HG02938 (cell line): ENCODE data around the gene TSSK2.

Experiments used
- ATAC-seq: cut with Tn5 transposase; IDR thresholded peaks from one replicate; pipeline ENCODE4 v1.9.1; 2021; ENCODE audit warnings: mild to moderate bottlenecking, moderate library complexity; ENCODE audit not compliant: unreplicated experiment

TSSK2 gene

DNA sequence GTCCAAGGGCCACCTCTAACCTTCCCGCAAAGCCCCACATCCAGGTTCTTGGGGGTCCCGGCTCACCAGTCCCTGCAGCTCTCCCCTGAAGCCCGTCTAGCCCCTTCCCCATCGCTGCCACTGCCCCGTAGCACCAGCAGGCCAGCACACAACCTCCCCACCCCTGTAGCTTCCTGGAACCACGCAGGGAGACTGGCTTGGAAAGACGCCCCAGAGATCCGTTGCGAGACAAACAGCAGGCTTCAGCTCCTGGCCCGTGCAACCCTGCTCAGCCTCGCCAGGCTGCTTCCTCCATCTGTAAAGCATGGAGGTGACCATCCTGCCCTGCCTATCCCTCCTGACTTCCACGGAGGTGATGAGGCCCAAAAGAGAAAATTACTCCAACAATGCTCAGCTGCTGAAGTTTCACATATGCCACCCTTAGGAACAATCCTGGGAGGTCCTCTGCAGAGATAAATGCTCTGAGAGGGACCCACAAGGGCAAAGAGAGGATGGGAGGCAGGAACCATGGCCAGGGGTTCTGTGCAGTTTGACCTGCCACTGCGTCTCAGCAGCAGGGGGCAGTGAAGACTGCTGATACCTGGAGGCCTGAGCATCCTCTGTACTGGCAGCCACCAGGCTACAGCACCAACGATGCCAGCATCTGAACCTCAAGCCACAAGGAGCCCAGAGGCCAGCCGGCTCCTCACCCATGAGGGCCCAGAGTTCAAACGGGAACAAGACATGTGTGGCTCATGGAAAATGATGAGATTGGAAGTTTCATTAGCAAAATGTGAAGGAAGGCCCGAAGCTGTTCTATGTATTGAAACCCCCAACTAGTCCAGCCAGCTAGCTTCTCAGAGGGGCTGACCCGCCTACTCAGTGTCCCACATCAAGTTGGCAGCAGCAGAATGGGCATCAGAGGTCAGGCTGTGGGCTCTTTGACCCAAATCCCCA, 25.0 kb upstream of the TSSK2 start:
- no peak for ATAC-seq

- no peak for ATAC-seq
Measured at GRCh38 chr22:19106886-19107729, 24.0 kb upstream of the TSSK2 start.

DNA sequence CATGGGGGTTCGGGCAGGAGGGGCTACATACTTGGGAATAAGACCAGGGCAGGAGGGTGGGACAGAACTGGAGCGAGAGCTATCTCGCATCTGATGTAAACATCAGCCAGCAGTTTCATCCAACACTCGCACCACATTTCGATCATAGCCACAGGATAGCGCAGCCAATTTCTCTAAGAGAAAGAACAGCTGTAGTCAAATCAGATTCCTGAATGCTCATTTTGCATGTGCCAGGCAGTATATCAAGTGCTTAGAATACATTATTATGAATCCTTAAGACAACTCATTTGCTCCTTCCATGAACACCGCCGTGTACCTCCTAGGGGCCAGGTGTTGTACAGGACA, 23.4 kb upstream of the TSSK2 start:
- no peak for ATAC-seq

DNA sequence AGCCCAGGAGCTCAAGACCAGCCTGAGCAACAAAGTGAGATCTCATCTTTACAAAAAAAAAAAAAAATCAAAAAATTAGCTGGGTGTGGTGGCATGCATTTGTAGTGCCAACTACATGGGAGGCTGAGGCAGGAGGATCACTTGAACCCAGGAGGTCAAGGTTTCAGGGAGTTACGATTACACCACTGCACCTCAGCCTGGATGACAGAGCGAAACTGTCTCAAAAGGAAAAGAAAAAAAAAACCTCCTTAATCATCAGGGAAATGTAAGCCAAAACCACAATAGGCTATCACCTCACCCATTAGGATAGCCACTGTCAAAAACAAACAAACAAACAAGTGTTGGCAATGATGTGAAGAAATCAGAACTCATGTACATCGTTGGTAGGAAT, 22.3 kb upstream of the TSSK2 start:
- no peak for ATAC-seq

DNA sequence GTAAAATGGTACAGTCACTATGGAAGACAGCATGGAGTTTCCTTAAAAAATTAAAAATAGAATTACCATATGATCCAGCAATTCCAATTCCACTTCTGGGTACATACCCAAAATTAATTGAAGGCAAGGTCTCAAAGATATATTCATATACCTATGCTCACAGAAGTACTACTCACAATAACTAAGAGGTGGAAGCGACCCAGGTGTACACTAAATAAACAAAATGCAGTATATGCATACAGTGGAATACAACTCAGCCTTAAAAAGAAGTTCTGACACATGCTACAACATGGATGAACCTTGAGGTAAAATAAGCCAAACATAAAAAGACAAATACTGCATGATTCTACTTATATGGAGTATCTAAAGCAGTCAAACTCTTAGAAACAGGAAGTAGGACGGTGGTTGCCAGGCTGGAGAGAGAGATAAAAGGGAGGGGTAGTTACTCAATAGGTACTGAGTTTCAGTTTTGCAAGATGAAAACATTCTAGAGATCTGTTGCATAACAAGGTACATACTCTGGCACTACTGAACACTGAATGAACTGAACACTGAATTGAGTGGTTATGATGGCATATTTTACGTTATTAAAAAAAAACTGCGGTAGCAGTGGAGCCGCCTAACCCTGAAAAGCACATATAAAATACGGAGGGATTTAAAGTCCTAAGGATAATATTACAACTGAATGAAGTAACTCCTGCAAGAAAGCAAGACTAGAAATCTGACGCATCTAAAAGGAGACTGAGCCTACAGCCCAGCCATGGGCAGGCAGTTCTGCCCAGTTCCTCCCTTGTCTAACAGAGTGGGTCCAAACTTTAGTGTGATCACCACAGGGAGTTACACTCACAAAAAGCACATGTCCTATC, 21.7 kb upstream of the TSSK2 start:
- peak; percentile 94 for ATAC-seq

- ATAC-seq = no peak
Measured at GRCh38 chr22:19110064-19110458, 21.0 kb upstream of the TSSK2 start.

- no peak for ATAC-seq
Measured at GRCh38 chr22:19110646-19111045, 20.5 kb upstream of the TSSK2 start.

GRCh38 chr22:19111140-19111539, 20.0 kb upstream of the TSSK2 start:
- no peak for ATAC-seq

DNA sequence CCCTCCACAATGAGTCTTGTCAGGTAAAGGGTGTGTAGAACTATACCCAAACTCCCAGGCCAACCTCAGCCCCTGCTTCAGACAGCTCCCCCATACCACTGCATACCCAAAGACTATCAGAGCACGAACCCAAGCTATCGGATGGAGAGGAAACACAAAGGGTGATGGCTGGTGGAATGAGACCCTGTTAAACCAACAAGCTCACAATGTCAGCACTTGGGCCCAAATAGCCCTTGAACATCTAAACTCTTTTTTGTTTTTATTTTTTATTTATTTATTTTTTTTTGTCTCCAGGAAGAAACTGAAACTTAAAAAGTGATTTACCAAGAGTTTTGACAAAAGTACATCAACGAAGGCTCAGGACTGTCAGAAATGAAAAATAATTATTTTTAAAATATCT, 19.5 kb upstream of the TSSK2 start:
- no peak for ATAC-seq

GRCh38 chr22:19113429-19113828, 17.7 kb upstream of the TSSK2 start:
- ATAC-seq = no peak

DNA sequence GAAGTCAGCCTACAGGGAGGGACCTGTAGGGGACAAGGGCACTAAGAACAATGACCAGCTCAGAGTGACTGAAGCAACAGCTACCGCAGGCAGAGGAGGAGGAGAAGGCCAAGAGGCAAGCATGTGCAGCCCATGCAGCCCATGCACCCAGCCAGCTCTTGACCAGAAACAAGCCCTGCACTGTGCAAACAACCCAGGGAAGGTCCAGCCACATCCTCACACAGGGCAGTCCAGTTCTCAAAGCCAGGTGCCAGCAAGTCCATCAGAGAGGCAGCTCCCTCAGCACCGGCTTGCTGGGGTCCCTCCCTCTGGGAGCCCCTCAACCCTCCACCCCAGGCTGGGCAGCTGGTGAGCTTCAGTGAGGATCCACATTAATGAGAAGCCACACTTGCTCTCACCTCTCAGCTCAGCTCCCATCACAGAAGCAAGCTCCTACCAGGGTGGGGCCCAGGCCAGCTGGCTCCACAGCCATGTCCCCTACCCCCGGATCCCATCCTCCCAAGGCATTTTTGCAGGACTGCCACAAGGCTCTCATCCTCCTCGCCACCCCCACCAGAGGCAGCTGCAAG, 16.0 kb upstream of the TSSK2 start:
- ATAC-seq = no peak

DNA sequence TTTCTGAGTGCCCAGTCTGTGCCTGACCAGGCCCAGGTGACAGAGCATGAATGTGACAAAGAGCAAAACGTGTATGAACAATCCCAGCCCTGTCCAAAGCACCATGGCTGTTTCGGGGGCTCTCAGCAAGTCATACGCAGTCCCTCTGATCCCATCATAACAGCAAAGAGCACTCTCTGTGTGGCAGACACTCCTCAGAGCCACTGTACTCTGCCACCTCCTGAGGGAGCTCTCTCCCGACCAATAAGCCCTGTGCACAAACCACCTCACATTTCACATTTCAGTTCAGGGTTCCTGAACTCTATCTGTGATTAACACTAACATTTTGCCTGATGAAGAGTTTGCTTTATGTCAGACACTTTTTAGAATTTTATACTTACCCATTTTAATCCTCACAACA, 15.5 kb upstream of the TSSK2 start:
- ATAC-seq = no peak

- no peak for ATAC-seq
Measured at GRCh38 chr22:19117111-19117512, 14.0 kb upstream of the TSSK2 start.

DNA sequence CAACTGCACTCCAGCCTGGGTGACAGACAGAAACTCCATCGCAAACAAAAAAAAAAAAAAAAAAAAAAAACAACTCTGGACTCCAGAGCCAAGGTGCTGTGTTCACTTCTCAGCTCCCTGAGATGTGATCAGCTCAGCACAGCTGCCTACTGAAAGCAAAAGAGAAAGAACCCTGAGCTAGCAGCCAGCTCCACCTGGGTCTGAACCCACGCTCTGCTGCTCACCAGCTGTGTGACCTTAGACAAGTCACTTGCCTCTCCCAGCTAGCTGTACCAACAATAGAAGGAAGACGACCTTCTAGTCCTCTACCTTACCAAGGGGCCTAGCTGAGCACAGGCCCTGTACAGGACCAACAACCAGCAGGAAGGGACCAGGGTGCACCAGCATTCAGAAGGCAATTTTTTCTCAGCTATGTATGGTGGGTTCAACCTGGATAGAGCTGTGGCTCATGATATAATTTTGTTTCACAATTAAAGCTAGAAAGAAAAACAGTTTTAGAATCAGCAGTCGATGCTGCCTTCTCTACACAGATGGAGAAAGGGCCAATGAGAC, 12.7 kb upstream of the TSSK2 start:
- no peak for ATAC-seq

- no peak for ATAC-seq
Measured at GRCh38 chr22:19119949-19120348, 11.2 kb upstream of the TSSK2 start.

DNA sequence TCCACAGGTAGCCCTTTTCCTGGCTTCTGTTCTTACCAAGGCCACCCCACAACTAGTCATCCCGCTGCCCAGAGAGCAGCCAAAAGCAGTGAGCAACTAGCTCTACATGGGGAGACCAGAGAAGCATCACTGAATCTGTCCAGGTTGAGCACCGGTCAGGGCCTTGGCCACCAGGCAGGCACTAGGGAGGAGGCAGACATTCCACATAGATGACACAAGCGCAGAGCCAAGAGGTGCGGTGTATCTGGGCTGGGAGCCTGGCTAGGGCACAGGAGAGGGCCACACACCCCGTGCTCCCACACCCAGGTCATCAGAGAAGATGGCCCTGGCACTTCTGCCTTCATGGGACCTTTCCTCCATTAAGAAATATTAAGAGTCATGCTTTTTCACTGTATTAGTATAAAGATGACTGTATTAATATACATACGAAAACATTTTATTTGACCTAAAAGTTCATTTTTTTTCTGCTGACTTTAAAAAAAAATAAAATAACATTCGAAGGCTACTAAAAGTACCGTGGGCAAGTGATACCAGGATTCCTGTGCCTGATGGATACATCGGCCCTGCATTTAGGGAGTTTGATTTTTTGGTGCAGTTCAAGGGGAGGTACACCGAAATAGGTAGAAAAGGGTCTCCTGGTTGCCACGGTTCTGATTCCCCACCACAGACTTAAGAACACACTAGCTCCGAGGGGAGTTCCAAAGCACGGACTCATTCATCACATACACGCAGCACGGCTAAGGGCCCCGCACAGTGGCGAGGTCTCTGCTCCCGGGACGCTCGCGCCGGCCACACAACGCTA, 10.1 kb upstream of the TSSK2 start:
- peak; percentile 9 for ATAC-seq

GRCh38 chr22:19121631-19122142, 9.4 kb upstream of the TSSK2 start:
- ATAC-seq = peak; percentile 30

- peak; percentile 80 for ATAC-seq
Measured at GRCh38 chr22:19122143-19122751, 8.9 kb upstream of the TSSK2 start, which contains the start of gene DGCR2. TSS of gene DGCR2 (minus strand) at chr22:19122412. CDS start at chr22:19122206, 206 bp downstream.
